NCI-H446 treated with DMSO at 0.1 percent for 48 hours (cell line): ENCODE measurements around the gene ATP2B2.

Experiments used
- DNase-seq: peaks from one replicate; lab custom pipeline; 2025; lab: John Stamatoyannopoulos, UW

ATP2B2 gene

DNA sequence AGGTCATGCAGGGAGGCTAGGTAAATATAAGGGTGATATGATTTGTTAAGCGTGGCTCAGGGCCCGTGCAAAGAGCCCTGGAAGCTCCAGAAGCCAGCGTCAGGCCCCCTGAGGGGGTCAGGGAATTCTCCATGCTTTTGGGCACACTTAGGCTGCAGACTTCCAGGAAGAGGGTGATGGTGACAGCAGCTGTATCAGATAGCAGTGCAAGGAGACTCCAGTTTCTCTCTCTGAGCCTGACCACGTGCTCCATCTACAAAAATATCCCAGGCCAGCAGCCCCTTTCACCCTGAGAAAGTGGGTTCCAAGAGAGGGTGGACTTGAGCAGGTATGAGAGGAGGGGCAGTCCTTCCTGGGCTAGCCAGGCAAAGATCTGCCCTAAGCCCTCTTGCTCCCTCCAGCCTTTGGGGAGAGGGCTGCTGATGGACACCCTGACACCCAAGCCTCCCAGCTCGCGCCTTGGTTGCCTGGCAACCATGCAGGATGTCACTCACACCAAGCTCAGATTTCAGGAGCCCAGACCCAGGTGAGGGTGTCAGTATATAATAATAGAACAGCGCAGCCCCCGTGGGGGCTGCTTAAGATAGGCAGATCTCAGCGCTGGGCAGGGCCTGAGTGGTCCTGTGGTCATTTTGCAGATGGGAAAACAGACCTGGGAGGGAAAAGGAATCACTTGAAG lies 35.8 kb downstream of the ATP2B2 start:
- no peak for DNase-seq

- DNase-seq, result peak; percentile 72
These were observed 36.6 kb downstream of the ATP2B2 start for GRCh38 chr3:10468613-10469354.

GRCh38 chr3:10467904-10468612 lies 37.3 kb downstream of the ATP2B2 start:
- DNase-seq, result peak; percentile 80

DNA sequence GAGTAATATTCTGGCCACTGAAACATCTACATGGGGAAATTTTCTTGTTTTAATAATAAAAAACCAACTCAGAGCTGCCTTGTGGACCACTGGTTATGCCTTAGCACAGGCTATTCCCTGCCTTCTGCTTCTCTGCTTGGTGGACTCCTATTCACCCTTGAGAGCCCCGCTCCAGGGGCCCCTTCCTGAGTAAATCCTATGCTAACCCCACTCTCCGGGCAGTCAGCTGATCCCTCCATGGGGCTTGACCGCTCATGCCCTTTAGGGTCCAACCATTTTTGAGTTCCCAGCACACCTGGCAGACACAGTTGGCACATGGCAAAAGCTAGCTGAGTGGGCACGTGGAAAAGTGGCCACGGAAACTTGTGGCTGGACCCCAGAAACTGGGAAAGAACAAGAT lies 38.2 kb downstream of the ATP2B2 start:
- DNase-seq, result no peak

- DNase-seq, result no peak
These were observed 39.2 kb downstream of the ATP2B2 start for GRCh38 chr3:10466186-10466585.

DNA sequence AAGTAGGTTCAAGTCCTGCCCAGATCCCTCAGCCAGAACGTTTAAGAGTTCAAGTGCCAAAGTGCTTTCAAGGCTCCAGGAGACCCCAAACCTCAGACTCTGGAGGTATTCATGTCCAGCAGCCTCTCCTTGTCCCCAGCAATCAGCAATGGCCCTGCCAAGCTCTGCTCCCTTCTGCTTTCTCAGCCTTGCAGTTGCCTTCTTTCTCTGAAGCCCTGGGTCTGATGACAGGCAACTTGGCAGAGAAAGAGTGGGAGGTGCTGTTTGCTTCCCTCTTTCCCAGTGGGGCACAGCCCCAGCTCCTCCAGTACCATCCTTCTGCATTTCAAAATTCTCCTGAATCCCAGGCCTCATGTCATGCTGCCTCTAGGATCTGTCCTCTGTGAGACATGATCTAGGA lies 40.2 kb downstream of the ATP2B2 start:
- no peak for DNase-seq

DNA sequence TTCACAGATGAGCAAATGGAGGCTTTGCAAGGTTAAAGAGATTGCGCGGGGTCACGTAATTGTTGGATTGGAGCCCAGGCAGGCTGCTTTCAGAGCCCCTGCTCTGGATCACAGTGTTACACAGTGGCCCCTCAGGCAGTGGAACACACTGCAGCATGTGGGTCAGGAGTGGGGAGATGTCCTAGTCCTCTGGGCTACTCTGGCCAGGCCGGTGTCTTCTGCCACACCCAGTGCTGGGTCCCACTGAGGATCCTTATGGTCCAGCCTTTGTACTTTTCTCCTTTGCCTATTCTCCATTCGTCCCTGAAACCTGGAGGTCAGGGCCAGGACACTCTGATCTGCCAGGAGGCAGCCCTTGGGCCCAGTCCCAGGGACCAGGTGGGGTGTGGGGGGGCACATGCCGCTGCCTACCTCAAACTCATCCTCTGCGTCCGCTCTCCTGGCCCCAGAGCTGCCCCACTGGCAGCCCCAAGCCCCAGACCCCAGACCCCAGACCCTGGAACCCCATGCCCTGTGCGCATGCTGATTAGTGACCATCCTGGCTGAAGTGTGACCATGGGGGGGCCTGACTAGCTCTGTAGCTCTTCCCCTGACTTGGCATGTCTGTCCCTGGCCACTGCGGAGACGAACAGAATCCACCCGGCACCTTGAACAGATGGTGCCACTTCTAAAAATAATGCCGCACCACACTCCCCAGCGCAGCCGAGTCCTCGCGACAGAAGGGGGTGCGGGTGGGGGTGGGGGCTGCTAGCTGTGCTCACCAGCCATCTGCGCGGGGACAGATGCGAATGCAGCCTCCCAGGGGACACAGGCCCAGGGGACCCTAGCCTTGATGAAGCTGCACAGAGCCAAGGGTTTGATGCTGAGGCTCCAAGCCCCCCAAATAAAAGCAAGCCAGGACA lies 41.6 kb downstream of the ATP2B2 start:
- DNase-seq, result no peak

DNA sequence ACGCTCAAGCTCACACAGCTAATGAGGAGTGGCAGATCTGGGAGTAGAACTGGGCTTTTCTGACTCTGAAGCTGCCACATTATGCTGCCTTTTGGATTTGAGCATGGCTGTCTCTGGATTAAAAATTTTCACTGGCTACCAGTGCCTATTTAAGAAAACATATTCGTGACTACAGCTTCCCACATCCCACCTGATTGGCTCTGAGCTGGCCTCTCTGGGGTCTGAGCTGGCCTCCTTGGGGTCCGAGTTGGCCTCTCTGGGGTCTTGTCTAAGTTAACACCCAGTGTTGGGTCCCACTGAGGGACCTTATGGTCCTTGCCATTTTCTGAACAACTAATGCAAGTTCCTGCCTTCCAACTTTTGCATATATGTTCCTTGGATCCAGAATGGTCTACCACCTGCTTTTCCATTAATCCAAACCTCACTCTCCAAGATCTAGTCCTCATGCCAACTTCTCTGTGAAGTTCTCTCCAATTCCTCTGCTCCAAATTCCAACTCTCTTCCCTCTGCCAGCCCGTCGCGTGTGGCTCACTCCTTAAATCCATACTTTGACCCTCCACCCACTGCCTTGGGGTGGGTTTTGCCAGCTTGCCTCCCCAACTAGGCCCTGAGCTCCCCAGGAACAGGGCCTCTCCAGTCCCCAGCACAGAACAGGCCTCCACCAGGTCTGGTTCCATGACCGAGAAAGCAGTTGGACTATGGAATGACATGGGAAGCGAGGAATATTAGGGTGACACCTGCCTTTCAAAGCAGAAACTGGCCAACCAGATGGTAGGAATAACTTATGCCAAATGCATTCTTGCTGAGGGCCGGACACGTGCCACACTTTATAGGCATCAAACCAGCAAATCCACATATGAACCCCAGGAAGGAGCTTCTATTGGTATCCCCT lies 42.5 kb downstream of the ATP2B2 start:
- no peak for DNase-seq

- no peak for DNase-seq
These were observed 44.3 kb downstream of the ATP2B2 start for GRCh38 chr3:10460951-10461545.

DNA sequence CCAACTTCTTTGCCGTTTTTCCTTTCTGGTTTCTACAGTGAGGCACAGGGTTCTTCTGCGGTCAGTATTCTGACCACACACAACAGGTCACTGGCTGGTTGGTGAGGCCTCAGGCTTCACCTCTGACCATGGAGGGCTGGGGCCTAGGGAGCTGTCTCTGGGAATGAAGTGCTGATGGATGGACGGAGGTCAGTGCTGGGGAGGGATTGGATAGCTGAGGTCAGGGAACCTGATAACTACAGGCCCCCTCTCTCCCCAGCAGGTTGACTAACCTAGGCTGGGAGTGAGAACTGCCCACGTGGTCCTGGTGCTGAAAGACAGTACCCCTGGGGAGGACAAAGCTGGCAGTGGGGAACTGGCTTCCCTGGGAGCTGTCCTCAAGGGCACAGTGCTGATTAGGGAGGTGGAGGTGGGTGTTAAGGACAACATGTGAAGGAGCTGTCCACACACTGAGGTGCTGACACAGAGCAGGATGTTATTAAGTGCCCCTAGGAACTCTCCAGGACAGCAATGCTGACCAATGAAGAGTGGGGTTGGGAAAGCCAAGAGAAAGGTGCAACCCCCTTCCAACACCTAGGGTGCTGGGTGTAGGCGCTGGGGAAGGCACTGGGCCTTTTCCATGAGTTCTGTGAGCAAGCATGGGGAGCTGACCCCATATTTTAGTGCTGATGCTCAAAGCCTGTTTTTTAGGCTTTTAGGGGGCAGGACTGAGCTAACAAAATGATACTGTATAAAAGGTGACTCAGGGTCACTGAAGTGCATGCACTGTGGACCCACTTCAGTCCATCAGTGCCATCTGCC lies 45.2 kb downstream of the ATP2B2 start:
- DNase-seq, result no peak

DNA sequence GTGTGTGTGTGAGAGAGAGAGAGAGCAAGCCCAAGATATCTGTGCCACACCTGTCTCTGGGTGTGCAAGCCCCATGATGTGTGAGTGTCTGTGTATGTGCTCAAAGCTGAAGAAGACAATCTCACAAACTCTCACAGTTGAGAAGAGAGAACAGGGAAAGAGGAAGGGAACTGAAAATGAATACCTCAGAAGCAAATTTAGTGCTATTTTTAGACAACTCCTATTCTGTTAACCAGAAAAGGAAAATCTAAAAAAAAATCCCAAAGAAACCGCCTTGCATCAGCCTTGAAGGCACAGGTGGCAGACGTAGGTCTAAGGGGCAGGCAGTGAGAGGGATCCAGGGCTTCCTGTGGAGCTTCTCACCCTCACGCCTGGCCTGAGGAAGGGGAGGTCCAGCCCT lies 47.8 kb downstream of the ATP2B2 start:
- no peak for DNase-seq

GRCh38 chr3:10456981-10457380 lies 48.4 kb downstream of the ATP2B2 start:
- DNase-seq, result no peak

GRCh38 chr3:10455545-10455914 lies 49.9 kb downstream of the ATP2B2 start:
- no peak for DNase-seq

DNA sequence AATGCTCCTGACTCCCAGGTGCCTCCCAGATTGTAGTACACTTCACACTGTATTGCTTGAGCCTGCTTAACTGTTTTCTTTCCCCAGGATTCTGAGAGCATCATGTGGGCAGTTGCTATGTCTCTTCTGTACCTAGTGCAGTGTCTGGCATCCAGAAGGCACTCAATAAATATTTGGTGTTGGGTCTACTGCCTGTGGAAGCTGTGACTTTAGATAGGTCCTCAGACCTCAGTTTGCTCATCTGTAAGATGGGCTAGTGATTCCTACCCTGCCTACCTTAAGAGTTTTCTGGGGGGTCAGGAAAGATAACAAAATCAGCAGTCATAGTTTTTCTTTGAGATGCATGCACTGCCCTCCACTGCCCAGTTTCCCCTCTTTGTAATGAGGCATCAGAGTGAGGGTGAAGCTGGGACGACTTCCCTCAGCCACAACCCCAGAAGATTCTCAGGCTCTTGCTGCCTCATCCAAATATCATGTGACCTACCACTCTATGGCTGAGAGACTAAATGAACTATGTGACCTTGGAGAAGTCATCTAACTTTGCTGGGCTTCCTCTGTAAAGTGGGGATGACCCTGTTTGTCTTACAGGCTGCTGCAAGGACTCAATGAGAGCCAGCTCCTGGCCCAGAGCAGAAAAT lies 50.4 kb downstream of the ATP2B2 start:
- no peak for DNase-seq

- DNase-seq, result no peak
These were observed 51.8 kb downstream of the ATP2B2 start for GRCh38 chr3:10453431-10454163.

- no peak for DNase-seq
These were observed 54.6 kb downstream of the ATP2B2 start for GRCh38 chr3:10450494-10451440.

- DNase-seq, result no peak
These were observed 56.0 kb downstream of the ATP2B2 start for GRCh38 chr3:10449436-10449835.
